Ureter (tissue), 1 donor: ENCODE data around the gene PLIN5. TPM values are rescaled to one million over a fixed set of nuclear protein-coding genes. Genes with fewer than 3 reads are reported as not detected.

ENCODE experiments used
- DNase-seq: peaks from one replicate; pipeline ENCODE4 v3.0.0-alpha.2; 2020; ENCODE audit warnings: low spot score
- total RNA-seq: library from RNA; stranded (reverse); gene quantifications from one replicate; pipeline ENCODE4 v1.2.4, GENCODE V29; 2023
- donor health status: DM: yes; HTN: yes; CAD: no.

The PLIN5 gene
- total RNA-seq, 1 donor from 2014 or later: 30.3 TPM

DNA sequence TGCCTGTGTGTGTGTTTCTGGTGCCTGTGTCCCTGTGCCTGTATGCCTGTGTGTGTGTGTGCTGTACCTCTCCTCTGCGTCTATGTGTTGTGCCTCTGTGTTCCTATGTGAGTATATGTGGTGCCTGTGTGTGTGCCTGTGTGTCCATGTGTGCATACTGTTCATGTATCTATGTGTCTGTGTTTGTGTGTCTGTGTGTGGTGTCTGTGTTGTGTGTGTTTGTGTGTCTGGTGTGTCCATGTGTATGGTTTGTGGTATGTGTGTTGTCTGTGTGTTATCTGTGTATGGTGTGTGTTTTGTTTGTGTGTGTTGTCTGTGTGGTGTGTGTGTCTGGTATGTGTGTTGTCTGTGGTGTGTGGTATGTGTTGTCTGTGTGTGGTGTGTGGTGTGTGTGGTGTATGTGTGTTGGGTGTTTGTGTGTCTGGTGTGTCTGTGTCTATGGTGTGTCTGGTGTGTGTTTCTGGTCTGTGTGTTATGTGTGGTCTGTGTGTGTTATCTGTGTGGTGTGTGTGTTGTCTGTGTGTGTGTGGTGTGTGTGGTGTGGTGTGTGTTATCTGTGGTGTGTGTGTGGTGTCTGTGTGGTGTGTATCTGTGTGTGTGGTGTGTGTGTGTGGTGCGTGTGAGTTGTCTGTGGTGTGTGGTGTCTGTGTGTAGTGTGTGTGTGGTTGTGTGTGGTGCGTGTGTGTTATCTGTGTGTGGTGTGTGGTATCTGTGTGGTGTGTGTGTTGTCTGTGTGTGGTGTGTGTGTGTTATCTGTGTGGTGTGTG is 42.5 kb downstream of the PLIN5 start:
- no peak for DNase-seq

DNA sequence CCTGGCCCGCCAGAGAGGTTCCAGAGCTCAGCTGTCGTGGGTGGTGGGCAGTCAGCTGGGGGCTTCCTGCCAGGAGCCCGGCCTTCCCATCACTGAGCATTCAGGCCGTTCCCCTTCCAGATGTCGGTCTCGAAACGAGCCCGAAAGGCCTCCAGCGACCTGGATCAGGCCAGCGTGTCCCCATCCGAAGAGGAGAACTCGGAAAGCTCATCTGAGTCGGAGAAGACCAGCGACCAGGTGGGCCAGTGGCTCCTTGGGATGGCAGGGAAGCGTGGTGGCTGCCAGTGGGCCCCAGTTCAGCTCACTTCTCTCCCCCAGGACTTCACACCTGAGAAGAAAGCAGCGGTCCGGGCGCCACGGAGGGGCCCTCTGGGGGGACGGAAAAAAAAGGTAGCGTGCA is 43.6 kb downstream of the PLIN5 start:
- DNase-seq: no peak

DNA sequence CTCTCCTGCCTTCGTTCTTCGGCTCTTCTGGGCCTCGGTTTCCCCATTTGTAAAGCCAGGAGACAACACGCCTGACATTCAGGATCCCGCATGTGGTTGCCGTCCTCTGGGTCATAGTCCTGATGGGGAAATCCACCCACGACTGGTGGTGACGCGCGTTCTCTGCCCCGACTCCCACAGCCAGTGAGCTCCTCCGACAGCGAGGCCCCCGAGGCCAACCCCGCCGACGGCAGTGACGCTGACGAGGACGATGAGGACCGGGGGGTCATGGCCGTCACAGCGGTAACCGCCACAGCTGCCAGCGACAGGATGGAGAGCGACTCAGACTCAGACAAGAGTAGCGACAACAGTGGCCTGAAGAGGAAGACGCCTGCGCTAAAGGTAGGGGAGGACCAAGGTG is 46.5 kb downstream of the PLIN5 start:
- no peak for DNase-seq

DNA sequence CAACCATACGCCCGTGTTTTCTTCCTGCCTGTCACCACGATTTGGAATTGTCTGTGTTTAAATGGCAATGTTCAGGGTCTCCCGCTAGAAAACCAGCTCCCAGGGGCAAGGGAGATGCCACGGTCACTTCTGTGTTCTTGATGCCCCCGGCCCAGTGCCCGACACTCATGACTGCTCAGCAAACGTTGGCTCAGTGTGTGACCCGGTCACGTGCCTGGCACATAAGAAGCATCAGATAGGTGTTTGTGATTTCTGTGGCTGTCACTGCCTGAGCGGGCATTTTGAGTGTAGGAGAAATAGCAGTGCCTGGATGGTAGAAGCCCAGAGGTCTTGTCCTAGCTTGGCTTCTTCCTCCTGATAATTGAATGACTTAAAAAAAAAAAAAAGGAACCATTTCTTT is 47.5 kb downstream of the PLIN5 start:
- DNase-seq: no peak

DNA sequence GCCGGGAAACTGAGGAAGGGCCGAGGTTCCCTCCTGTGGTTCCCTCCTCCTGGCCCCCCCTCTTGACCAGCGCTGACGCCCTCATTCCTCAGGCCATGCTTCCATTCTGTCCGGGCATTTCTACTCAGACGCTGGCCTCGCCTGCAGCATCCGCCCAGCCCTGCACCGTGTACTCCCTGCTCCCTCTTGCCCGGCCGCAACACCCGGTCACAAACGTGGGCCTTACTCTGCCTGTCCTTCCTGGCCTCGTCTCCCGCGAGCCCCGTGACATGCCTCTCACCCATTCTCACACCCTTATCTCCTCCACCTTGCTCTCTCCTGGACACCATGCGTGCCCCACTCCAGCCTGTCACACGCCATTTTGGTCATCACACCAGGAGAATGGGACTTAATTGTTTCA is 51.6 kb downstream of the PLIN5 start:
- no peak for DNase-seq

DNA sequence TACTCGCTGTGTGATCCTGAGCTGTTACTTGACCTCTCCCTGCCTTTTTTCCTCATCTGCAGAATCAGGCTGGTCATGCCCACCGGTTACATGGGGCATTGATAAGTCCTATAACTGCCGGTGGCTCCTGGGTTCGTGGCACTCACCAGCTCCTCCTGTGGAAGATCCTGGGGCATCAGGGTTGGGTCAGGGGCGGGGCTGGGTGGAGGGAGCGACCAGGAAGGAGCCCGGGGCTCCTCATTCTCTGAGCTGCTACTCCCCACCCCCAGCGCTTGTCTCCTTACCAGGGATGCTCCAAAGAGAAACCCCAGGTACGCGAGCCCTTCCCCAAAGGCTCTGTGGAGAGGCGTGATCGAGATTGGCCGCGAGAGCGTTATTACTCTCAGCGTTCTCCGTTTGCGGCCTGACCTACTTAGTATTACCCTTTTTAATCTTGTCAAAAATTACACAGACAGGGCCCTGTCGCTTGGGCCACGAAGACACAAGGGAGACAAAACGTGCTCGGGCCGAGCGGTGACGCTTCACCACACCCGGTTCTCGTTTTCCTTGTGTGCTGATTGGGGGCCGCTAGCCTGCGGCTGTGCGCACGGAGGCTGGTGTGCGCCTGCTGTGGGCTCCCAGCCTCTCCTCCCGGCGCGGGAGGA is 52.2 kb downstream of the PLIN5 start:
- no peak for DNase-seq

DNA sequence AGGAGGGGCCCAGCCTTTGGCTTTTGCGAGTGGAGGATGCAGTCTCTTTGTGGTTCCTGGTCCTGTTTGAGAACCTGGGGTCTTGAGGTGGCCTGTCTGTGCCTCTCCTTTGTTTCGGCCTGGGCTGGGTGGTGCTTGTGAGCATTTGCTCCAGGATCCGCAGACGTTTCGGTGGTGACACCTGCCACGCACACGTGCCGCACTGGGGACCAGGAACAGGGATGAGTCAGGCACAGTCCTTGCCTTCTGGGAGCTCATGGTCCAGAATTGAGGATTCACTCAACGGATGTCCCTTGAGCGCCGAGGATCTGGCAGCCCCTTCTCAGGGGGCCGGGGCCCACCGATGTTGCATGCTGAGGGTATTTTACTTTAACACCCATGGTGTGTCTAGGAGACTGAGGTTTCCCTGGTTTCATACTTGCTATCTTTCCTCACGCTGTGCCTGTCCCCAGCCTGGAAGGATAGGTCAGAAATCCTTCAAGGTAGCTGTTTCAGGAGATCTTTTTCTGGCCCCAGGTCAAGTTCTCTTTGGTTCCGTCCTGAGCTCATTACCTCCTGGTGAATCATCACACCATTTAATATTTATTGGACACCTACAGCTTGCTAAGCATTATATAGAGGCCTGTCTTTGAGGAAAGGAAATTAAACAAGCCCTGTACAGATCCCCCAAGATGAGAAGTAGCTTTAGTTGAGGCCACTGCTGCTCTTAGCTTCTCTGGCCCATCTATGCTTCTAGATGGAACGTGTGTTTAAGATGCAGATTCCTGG is 57.8 kb downstream of the PLIN5 start:
- no peak for DNase-seq

DNA sequence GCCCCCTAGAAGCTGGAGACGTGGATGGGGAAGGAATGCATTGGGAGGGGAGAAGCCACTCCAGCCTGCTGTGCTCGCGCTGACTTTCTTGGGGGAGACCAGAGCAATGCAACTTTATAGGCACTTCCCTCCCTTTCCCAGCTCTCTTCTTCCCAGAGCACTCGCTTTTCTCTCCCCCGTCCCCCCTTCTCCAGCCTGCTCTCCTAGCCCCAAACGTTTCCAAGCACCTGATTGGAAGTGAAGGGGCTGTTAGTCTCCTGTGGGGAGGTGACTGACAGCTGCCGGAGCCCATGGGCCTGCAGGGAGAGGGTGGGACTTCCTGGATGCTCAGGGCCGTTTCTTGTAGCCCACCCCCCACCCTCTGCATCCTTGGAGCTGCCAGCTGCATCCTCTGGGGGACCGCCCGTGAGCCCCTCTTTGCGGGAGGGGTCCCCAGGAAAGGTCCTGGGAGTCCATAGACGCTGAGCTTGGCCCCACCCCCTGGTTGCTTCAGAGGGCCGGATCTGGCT is 60.5 kb downstream of the PLIN5 start:
- no peak for DNase-seq

DNA sequence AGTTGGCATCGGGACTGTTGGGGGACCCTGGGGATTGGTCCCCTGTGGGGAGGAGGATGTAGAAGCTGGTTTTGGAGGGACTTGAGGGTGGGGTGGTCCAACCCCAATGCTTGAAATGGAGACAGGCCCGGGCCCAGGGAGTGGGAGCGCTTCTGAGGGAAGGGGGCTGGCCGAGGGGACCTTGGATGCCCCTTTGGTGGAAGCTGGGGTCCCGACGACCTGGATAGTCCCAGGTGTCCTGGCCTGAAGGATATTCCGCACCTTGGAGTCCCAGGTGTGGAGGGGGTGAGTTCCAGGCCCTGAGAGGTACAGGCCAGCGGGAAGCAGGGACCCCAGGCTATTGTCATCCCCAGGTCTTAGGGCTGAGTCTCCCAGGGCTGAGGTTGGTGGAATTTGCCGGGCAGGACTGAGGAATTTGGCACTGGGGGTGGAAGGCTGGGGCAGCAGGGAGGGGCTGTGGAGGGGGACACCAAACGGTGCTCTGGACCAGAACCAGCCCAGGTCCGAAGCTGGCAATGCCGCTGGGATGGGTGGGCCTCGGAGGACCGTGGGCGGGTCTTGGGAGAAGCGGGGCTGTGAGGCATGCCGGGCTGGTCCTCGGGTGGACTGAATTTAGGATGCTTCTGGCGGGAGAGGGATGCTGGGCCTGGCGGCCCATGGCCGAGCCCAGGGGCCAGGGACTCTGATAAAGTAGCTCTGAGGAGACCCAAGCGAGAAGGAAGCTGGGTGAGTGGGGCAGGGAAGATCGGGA is 61.1 kb downstream of the PLIN5 start:
- DNase-seq: no peak

DNA sequence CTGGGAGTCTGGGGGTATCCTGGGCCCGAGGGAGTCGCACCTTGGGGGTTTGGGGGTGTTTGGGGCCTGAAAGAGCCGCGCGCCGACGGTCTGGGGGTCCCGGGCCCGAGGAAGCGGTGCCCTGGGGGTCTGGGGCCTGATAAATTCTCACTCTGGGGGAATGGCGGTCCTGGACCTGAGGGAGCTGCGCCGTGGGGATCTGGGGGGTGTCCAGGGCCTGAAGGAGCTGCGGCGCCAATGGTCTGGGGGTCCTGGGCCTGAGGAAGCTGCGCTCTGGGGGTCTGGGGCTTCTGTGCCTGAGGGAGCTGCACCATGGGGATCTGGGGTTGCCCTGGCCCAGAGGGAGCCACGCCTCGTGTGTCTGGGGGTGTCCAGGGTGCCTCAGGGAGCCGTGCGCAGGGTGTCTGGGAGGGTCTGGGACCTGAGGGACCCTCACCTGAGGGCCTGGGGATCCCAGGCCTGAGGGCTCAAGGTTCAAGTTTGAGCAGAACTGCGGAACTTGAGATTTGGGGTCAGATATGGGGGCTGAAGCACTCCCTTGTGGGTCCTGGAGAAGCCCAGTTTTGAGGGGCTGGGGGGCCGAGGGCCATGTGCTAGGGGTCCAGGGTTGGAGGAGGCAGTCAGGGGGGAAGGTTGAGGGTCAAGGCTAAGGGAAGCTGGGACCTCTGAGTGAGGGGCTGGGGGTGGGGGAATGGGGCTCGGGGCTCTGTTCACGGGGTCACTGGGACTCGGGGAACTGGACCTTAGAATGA is 61.8 kb downstream of the PLIN5 start:
- no peak for DNase-seq

Other genes with a start within 250 kb of the PLIN5 start
- 1.2 TPM for gene TMIGD2, start 232.8 kb downstream of the PLIN5 start, total RNA-seq
- gene FSD1, start 230.6 kb downstream of the PLIN5 start, total RNA-seq: not detected
- gene STAP2, start 196.4 kb downstream of the PLIN5 start, total RNA-seq: 66.8 TPM
- 30.6 TPM for gene MPND, start 191.7 kb downstream of the PLIN5 start, total RNA-seq
- gene SH3GL1, start 134.7 kb downstream of the PLIN5 start, total RNA-seq: 78.5 TPM
- gene CHAF1A, start 132.6 kb downstream of the PLIN5 start, total RNA-seq: 23.0 TPM
- 107 TPM for gene UBXN6, start 77.4 kb downstream of the PLIN5 start, total RNA-seq
- gene HDGFL2, start 62.9 kb downstream of the PLIN5 start, total RNA-seq: 45.9 TPM
- gene PLIN4, start 16.7 kb downstream of the PLIN5 start, total RNA-seq: 27.1 TPM
- gene LRG1, start 4.8 kb upstream of the PLIN5 start, total RNA-seq: 19.4 TPM
- gene SEMA6B, start 24.5 kb upstream of the PLIN5 start, total RNA-seq: 12.3 TPM
- 3.9 TPM for gene TNFAIP8L1, start 104.3 kb upstream of the PLIN5 start, total RNA-seq
- 58.3 TPM for gene MYDGF, start 135.1 kb upstream of the PLIN5 start, total RNA-seq
- 94.8 TPM for gene DPP9, start 188.6 kb upstream of the PLIN5 start, total RNA-seq